HepG2 (cell line): ENCODE results near the gene EEF2. TPM values are rescaled to one million over a fixed set of nuclear protein-coding genes. Genes with fewer than 3 reads are reported as not detected.
"Not testable (repeated sequence)": the region's sequence is repeated elsewhere in the genome, so short reads cannot be mapped to it uniquely, and the experiment has no call there.

Experiments
- ATAC-seq: fragments of 200-7000 bp; cut with Tn5 transposase; 3 replicates; pipeline ENCODE4 v1.9.1; 2020; ENCODE audit warnings: mild to moderate bottlenecking, moderate library complexity
- BruUV-seq: library from RNA; stranded (reverse); fragments of 400-500 nt; replicated peaks from 2 replicates; lab custom pipeline; 2021; lab: Mats Ljungman, UMichigan
- CTCF ChIA-PET: fragments of 300-600 bp; formaldehyde crosslinking; extraction: SDS; loops from one replicate; lab custom pipeline; 2021; ENCODE audit warnings: low total read pairs, inconsistent platforms, low intra/inter-chr PET ratio; lab: Yijun Ruan, JAX
- POLR2A ChIA-PET: fragments of 350-600 bp; sonication (Branson Sonifier 250); formaldehyde crosslinking; loops from one replicate; lab custom pipeline; 2020; ENCODE audit warnings: antibody characterized with exemption, inconsistent platforms; lab: Yijun Ruan, JAX
- DNase-seq: peaks from one replicate; pipeline ENCODE4 v3.0.0-alpha.2; 2015; ENCODE audit warnings: low spot score
- FAIRE-seq: peaks from 3 replicates; lab custom pipeline; 2011; peaks lifted over from hg19 to GRCh38; lab: Jason Lieb, UNC
- H2AFZ ChIP-seq: one replicate; pipeline ENCODE4 v1.6.1; 2011; ENCODE audit warnings: low read length, inconsistent platforms
- H3K27ac ChIP-seq: fragments of 300-600 bp; 3 replicates; pipeline ENCODE4 v1.8.0; 2011; ENCODE audit warnings: mixed run types, mild to moderate bottlenecking, mixed read lengths, low read length, inconsistent platforms; ENCODE audit not compliant: insufficient read depth; ENCODE audit errors: extremely low read length
- H3K27me3 ChIP-seq, 2 experiments: fragments of 200-600 bp in 1 of 2; 2 replicates in 1 of 2; 3 replicates in 1 of 2; pipeline versions ENCODE4 v1.6.0 to v1.8.0; 2011; ENCODE audit warnings: low read length in 2 of 2, mild to moderate bottlenecking in 2 of 2, moderate library complexity in 2 of 2, inconsistent platforms in 1 of 2; ENCODE audit not compliant: insufficient read depth in 2 of 2, control insufficient read depth in 1 of 2
- H3K36me3 ChIP-seq, 2 experiments: fragments of 200-600 bp in 1 of 2; replicated peaks in 1 of 2; 2 replicates in 1 of 2; 3 replicates in 1 of 2; pipeline versions ENCODE4 v1.5.1 to v1.8.0; 2011; ENCODE audit warnings: low read length in 2 of 2, inconsistent platforms in 1 of 2; ENCODE audit not compliant: insufficient read depth in 2 of 2, control insufficient read depth in 1 of 2
- H3K4me1 ChIP-seq: 2 replicates; pipeline ENCODE4 v1.5.1; 2012; ENCODE audit warnings: low read length, inconsistent platforms; ENCODE audit not compliant: insufficient read depth
- H3K4me2 ChIP-seq: 2 replicates; pipeline ENCODE4 v1.6.0; 2011; ENCODE audit warnings: low read depth, low read length, inconsistent platforms
- H3K4me3 ChIP-seq, 3 experiments: fragments of 200-600 bp in 1 of 3; sonication (generic), shearing (Covaris generic) in 1 of 3; replicated peaks in 1 of 3; 2 replicates each; pipeline ENCODE4 v1.5.1; 2011 to 2016; ENCODE audit warnings: low read length in 3 of 3, inconsistent platforms in 2 of 3, low read depth in 2 of 3, mild to moderate bottlenecking in 2 of 3, control low read depth in 1 of 3, mixed read lengths in 1 of 3; ENCODE audit not compliant: insufficient read depth in 1 of 3
- H3K79me2 ChIP-seq: one replicate; pipeline ENCODE4 v1.6.1; 2011; ENCODE audit warnings: low read length, inconsistent platforms; ENCODE audit not compliant: insufficient read depth
- H3K9ac ChIP-seq: 2 replicates; pipeline ENCODE4 v1.6.0; 2011; ENCODE audit warnings: mild to moderate bottlenecking, low read depth, low read length, inconsistent platforms; ENCODE audit not compliant: insufficient read depth
- H3K9me3 ChIP-seq: 2 replicates; pipeline ENCODE4 v1.5.1; 2012; ENCODE audit warnings: mild to moderate bottlenecking, low read length
- H4K20me1 ChIP-seq: 2 replicates; pipeline ENCODE4 v1.6.0; 2011; ENCODE audit warnings: inconsistent platforms, mild to moderate bottlenecking, low read length, moderate library complexity; ENCODE audit not compliant: insufficient read depth
- ATM ChIP-seq: fragments of 450-650 bp; IDR thresholded peaks from 2 replicates; pipeline ENCODE4 v1.7.1; 2017; ENCODE audit warnings: mild to moderate bottlenecking, borderline replicate concordance
- GTF2F1 ChIP-seq: fragments of 150-350 bp; IDR thresholded peaks from 2 replicates; pipeline ENCODE4 v1.6.1; 2014; ENCODE audit warnings: low read length
- HOXD1 ChIP-seq: sonication (generic); formaldehyde crosslinking; IDR thresholded peaks from 2 replicates; pipeline ENCODE4 v1.5.0; 2020; ENCODE audit warnings: missing genetic modification reagents
- MATR3 ChIP-seq: sonication (generic); formaldehyde crosslinking; IDR thresholded peaks from 2 replicates; pipeline ENCODE4 v1.4.0; 2020; ENCODE audit warnings: missing genetic modification reagents
- RARA ChIP-seq: IDR thresholded peaks from 2 replicates; pipeline ENCODE4 v1.6.1; 2016; ENCODE audit warnings: missing genetic modification reagents, missing compliant biosample characterization
- ZBTB38 ChIP-seq: sonication (generic); formaldehyde crosslinking; IDR thresholded peaks from 2 replicates; pipeline ENCODE4 v1.5.1; 2020; ENCODE audit warnings: mild to moderate bottlenecking, missing genetic modification reagents
- ZNF446 ChIP-seq: sonication (generic); formaldehyde crosslinking; IDR thresholded peaks from 2 replicates; pipeline ENCODE4 v1.5.0; 2020; ENCODE audit warnings: mild to moderate bottlenecking, missing genetic modification reagents
- ZNF615 ChIP-seq: sonication (generic); formaldehyde crosslinking; IDR thresholded peaks from 2 replicates; pipeline ENCODE4 v1.5.0; 2020; ENCODE audit warnings: mild to moderate bottlenecking, missing genetic modification reagents, borderline replicate concordance
- ZNF780A ChIP-seq: sonication (generic); formaldehyde crosslinking; IDR thresholded peaks from 2 replicates; pipeline ENCODE4 v1.8.0; 2022; ENCODE audit warnings: mild to moderate bottlenecking, missing genetic modification reagents, moderate library complexity
- ZNF781 ChIP-seq: sonication (generic); formaldehyde crosslinking; IDR thresholded peaks from 2 replicates; pipeline ENCODE4 v1.5.1; 2020; ENCODE audit warnings: borderline replicate concordance, mild to moderate bottlenecking, missing genetic modification reagents; ENCODE audit errors: not compliant biosample characterization
- WGBS: methylation state at CpG from one replicate; pipeline ENCODE4 v1.1.6; 2017; ENCODE audit warnings: low lambda C conversion rate; 5-methylcytosine and 5-hydroxymethylcytosine counted together
- in situ Hi-C: cut with HindIII; loops from 2 replicates; pipeline ENCODE4 v1.10.0; 2017; ENCODE audit warnings: low pct_unique_long_range_greater_than_20kb; ENCODE audit not compliant: extremely low pct_ligation_motif_present
- intact Hi-C: fragments of 100-400 bp; cut with micrococcal nuclease; formaldehyde crosslinking; loops from one replicate; pipeline ENCODE4 v1.10.0; 2022; ENCODE audit not compliant: unreplicated experiment
- polyA plus RNA-seq, 8 experiments: library from polyadenylated mRNA; depleted of rRNA in 3 of 8; stranded (reverse) in 7 of 8; unstranded in 1 of 8; fragments of >200 nt; fragmentation: Illumina TruSeq in 4 of 8; extraction: Trizol in 4 of 8; gene quantifications; 2 replicates each; pipeline versions ENCODE4 v1.2.1 to v1.2.3, GENCODE V29; 2011 to 2016; ENCODE audit warnings: low read depth in 4 of 8, missing spikeins in 1 of 8, mixed read lengths in 1 of 8; ENCODE audit not compliant: insufficient read depth in 1 of 8
- total RNA-seq, 5 experiments: library from RNA; depleted of rRNA; stranded (reverse); fragments of >200 nt; fragmentation: Illumina TruSeq; extraction: Trizol; gene quantifications; 2 replicates each; pipeline ENCODE4 v1.2.3, GENCODE V29; 2016; ENCODE audit warnings: low read depth in 1 of 5
- TF ChIP-seq, protein P1 (sequence below): sonication (generic); formaldehyde crosslinking; IDR thresholded peaks from 2 replicates; pipeline ENCODE4 v1.5.1; 2020; ENCODE audit warnings: mild to moderate bottlenecking, missing genetic modification reagents, moderate library complexity

The EEF2 gene
- total and polyA plus RNA-seq, 2 of the 13 experiments (the other 11 are each of a cell fraction or from before 2014, with no cell fraction given), result 1,441 to 1,777 TPM

DNA sequence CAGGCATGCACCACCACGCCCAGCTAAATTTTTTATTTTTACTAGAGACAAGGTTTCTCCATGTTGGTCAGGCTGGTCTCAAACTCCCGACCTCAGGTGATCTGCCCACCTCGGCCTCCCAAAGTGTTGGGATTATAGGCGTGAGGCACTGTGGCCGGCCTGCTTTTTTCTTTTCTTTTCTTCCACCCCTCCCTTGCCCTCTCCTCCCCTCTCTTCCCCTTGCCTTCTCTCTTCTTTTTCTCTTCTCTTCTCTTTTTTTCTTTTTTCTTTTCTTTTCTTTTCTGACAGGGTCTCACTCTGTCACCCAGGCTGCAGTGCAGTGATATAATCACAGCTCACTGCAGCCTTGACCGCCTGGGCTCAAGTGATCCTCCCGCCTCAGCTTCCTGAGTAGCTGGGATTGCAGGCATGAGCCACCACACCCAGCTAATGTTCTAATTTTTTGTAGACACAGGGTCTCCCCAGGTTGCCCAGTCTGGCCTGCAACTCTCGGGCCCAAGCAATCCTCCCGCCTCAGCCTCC is 32.4 kb downstream of the EEF2 start:
- CTCF ChIA-PET, FAIRE-seq, in situ Hi-C loops, H3K27ac ChIP-seq, BruUV-seq, H3K4me1 ChIP-seq, H2AFZ ChIP-seq, intact Hi-C loops, H3K9ac ChIP-seq, H3K79me2 ChIP-seq, H3K4me3 ChIP-seq, H3K27me3 ChIP-seq, H3K36me3 ChIP-seq, H4K20me1 ChIP-seq, H3K9me3 ChIP-seq, DNase-seq: not testable (repeated sequence)
- WGBS, result 29% methylated on average over 9 of the region's 9 CpGs
- POLR2A ChIA-PET, result interaction anchor here (0.9 kb wide), 1 partner anchor 33 kb away, joined by 3 read pairs; the partner anchor contains the start of gene EEF2
- H3K4me2 ChIP-seq, result peak overlapping the region; percentile 45; the same call in 1 of the 2 replicates
- 0 out of 2 replicates have a peak, but pooled peaks have one; percentile 0 for TF ChIP-seq RARA
- ATAC-seq, result peak; percentile 12; the same call in 2 of the 3 replicates

DNA sequence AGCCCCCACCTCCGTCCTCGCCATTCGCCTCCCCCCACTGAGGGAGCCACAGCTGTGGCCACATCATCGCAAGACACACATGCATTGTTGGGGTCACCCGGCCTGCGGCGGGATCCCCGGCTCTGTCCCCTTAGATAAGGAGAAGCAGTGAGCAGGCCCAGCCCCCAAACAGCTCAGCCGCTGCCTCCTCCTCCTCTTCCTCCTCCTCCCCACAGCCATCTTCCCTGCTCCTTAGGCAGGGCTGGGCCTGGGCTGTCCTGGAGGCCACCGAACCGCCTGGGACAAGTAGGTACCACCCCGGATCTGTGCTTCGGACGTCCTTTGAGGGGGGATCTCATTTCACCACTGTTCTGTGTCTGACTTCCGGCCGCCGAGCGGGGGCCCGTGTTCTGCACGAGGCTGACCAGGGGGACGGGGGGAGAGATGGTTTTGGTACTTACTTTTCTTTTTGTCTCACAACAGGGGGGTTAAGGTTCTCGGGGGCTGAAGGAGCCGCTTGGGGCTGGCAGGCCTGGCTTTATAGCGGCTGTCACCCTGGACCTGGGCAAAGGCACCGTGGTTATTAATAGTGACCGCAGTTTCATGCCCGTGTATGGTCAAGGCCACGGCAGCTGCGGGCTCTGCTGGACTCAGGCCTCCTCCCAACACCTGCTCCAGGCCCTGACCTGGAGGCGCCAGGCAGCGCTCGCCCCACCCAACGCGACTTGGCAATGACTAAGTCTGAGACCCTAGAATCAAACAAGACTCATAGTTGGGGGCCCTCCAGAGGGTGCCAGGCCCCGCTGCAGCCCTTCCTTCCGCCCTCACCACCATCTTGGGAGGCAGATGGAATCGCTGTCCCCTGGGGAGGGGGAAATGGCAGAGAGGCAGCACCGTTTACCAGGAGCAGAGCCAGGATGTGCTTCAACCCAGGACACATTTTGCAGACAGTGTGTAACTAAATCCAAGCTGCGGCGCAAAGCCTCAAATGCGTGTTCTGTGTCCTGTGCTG is 34.1 kb downstream of the EEF2 start:
- ChIA-PET POLR2A (interaction anchor here (1.0 kb wide), 1 partner anchor 18 kb away, joined by 3 read pairs; no protein-coding TSS in a partner anchor), CTCF (no interaction called here)
- H3K27ac ChIP-seq, result no peak overlapping the region
- H2AFZ ChIP-seq, result no peak overlapping the region
- H3K9me3 ChIP-seq, result no peaks in the 10 kb centered on the region
- H3K4me1 ChIP-seq, result peaks cover 6% of the 10 kb centered on the region; the same call in 1 of the 2 replicates
- FAIRE-seq (no peak), ATAC-seq (peak; percentile 17), DNase-seq (no peak)
- intact Hi-C loops (no loop called here), in situ Hi-C loops (no loop called here)
- no peaks in the 10 kb centered on the region for H3K36me3 ChIP-seq
- no peaks in the 10 kb centered on the region for H4K20me1 ChIP-seq
- H3K27me3 ChIP-seq, result peaks cover 0 to 7% of the 10 kb centered on the region in 2 experiments; a peak in 2 of 5 replicates
- H3K9ac ChIP-seq, result no peak overlapping the region
- no TSS peak for BruUV-seq
- H3K4me3 ChIP-seq, result no peak overlapping the region
- 44% methylated on average over 23 of the region's 41 CpGs for WGBS
- no peak overlapping the region for H3K4me2 ChIP-seq
- no peak for TF ChIP-seq ATM
- TF ChIP-seq ZNF446 (CRISPR knock-in tag), result no peak
- TF ChIP-seq ZBTB38 (CRISPR knock-in tag), result no peak
- no peak for TF ChIP-seq ZNF615
- no peak for TF ChIP-seq ZNF780A
- TF ChIP-seq GTF2F1, result no peak
- TF ChIP-seq ZNF781 (CRISPR knock-in tag), result no peak
- no peak for TF ChIP-seq HOXD1 (CRISPR knock-in tag)
- TF ChIP-seq, protein P1, sequence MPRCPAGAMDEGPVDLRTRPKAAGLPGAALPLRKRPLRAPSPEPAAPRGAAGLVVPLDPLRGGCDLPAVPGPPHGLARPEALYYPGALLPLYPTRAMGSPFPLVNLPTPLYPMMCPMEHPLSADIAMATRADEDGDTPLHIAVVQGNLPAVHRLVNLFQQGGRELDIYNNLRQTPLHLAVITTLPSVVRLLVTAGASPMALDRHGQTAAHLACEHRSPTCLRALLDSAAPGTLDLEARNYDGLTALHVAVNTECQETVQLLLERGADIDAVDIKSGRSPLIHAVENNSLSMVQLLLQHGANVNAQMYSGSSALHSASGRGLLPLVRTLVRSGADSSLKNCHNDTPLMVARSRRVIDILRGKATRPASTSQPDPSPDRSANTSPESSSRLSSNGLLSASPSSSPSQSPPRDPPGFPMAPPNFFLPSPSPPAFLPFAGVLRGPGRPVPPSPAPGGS (CRISPR knock-in tag), result no peak
- TF ChIP-seq MATR3 (CRISPR knock-in tag), result no peak
- TF ChIP-seq, all 625 proteins: peak for 0
- H3K79me2 ChIP-seq, result no peaks in the 10 kb centered on the region
